GM18520 (cell line): ENCODE measurements around the gene CIAO2B.
"Not testable (repeated sequence)": the region's sequence is repeated elsewhere in the genome, so short reads cannot be mapped to it uniquely, and the experiment has no call there.

Experiments used
- ATAC-seq: cut with Tn5 transposase; IDR thresholded peaks from one replicate; pipeline ENCODE4 v1.9.1; 2021; ENCODE audit not compliant: unreplicated experiment

The CIAO2B gene

DNA sequence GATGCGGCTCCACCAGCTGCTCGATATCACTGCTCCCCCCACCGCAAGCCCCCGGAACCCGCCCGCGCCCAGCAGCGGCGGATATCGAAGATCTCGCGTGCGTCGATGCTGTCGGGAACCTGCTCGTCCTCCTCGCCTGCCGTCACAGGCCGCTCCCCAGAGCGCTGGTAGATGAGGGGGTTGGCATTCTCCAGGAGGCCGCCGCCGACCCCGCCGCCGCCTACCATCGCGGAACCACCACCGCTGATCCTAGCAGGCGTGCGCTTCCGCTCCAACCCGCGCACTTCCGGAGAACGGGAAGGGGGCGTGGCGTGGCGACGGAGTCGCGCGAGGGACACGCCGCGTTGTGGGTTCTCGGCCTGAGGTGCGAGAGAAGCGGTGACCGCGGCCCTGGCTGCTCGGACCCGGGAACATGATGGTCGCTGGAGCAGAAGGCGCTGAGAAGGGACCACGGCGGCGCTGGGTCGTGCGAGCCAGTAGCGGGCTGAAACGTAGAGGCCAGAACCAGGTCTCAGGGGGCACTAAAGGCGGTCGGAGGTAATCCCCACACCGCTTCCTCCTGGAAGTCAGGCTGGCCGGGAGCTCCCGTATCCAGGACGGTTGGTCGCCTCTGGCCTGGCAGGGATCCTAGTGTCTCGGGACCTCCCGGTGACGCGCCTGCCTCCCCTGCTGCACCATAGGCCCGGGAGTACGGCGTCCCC lies at the start of gene CIAO2B:
TSS of gene CIAO2B (minus strand) at position 265 of the 701 bp plus-strand sequence. CDS start at position 227, 38 bp downstream.
- ATAC-seq = peak; percentile 57

DNA sequence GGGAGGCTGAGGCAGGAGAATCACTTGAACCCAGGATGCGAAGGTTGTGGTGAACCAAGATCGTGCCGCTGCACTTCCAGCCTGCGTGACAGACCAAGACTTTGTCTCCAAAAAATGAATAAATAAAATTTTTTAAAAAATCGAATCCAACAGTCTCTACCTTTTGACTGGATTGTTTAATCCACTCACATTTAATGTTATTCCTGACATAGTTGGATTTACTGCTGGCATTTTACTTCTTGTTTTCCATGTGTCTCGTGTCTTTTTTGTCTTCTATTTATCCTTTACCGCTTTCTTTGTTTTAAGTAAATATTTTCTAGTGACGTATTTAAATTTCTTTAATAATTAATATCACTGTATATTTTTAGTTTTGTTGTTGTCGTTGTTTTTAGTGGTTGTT lies 48.8 kb upstream of the CIAO2B start:
- ATAC-seq = no peak

DNA sequence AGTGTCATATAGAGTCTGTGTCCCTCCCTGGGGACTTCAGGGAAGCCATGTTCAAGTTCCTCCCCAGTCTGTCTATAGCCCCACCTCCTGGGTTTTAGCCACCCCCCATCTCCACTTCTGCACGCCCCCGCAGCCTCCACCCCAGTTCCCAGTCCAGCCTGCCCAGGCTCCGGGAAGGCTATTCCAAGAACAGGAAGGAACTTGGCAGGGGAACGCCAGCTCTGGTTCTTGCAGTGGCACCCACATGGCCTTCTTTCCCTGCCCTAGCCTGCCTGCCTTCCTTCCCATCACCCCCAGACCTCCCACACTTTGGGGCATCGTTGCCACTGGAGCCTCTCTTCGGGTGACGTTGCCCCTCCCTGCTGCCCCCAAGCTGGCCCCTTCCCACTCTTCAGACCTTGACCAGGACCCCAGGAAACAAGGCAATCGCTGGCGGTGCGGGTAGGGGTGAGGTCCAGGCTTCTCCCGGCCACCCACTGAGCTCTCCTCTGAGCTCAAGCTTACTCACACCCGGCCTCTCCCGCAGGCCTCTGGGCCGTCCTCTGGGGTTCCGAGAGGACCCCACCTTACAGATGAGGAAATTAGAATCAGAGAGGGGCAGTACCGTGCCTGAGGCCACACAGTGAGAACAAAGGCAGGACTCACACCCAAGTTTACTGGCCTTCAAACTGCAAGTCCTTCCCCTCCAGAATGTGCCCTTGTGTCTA lies 45.0 kb upstream of the CIAO2B start:
- ATAC-seq = no peak

DNA sequence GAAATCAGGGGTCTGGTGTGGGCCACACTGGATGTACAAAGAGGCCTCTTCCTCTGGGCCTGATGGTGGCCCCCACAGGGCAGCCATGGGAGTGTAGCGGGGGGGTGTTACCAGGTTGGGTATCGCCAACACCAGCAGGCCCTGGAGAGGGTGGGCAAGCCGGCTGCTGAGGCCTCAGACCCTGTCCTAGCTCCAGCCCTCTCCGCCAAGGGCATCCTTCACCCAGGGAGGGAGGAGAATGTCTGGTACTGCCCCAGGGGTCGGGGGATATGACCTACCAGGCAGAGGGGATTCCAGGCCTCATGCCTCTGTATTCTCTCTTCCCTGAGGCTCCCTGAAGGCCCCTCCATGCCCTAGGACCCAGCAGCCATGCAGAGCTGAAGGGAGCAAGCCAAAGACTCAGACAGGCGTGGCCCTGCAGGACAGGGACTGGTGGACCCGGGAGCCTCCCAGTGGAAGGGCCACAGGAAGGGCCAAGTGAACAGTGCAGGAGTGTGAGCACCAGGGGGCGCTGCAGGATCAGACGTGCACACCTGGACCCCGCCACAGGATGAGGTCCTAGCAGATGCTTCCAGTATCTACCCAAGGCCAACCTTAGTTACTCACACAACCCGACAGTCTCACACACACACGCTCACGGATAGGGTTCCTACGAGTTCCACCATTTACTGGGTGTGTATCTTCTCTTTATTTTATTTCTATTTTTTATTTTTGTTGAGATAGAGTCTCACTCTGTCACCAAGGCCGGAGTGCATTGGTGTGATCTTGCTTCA lies 43.3 kb upstream of the CIAO2B start:
- ATAC-seq = no peak

DNA sequence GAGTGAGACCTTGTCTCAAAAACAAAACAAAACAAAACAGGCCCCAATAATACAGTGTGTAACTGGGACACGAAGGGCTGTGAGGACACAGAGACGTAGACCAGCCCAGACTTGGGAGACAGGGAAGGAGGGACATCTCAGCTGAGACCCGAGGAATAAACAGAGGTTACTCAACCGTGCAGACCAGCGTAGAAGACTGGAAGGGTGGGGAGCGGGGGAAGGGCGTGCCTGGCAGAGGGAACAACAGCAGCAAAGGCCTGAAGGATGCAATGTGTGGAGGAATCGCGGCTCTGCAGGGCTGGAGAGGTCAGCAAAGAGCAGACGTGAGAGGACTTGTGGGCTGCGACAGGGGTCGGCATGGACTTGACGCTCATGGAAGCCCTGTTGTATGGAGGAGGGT lies 42.5 kb upstream of the CIAO2B start:
- ATAC-seq = no peak

DNA sequence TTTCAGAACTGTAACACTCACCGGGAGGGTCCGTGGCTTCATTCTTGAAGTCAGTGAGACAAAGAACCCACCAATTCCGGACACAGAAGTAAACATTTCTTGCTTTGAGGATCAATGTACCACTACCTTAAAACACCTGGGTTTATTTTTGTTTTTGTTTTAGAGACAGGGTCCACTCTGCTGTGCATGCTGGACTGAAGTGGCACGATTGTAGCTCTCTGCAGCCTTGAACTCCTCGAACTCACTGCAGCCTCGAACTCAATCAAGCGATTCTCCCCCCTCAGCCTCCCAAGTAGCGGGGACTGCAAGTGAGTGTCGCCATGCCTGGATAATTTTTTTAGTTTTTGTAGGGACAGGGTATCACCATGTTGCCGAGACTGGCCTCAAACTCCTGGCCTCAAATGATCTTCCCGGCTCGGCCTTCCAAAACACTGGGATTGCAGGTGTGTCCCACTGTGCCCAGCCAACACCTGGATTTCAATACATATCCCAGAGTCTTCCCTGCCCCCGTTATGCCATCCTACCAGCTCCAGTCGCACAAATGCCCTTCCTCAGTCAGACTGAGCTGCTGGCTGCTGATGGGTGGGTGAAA lies 41.2 kb upstream of the CIAO2B start:
- ATAC-seq = no peak

DNA sequence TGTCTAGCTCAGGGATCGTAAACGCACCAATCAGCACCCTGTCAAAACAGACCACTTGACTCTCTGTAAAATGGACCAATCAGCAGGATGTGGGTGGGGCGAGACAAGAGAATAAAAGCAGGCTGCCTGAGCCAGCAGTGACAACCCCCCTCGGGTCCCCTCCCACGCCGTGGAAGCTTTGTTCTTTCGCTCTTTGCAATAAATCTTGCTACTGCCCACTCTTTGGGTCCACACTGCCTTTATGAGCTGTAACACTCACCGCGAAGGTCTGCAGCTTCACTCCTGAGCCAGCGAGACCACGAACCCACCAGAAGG lies 40.7 kb upstream of the CIAO2B start:
- not testable (repeated sequence) for ATAC-seq

DNA sequence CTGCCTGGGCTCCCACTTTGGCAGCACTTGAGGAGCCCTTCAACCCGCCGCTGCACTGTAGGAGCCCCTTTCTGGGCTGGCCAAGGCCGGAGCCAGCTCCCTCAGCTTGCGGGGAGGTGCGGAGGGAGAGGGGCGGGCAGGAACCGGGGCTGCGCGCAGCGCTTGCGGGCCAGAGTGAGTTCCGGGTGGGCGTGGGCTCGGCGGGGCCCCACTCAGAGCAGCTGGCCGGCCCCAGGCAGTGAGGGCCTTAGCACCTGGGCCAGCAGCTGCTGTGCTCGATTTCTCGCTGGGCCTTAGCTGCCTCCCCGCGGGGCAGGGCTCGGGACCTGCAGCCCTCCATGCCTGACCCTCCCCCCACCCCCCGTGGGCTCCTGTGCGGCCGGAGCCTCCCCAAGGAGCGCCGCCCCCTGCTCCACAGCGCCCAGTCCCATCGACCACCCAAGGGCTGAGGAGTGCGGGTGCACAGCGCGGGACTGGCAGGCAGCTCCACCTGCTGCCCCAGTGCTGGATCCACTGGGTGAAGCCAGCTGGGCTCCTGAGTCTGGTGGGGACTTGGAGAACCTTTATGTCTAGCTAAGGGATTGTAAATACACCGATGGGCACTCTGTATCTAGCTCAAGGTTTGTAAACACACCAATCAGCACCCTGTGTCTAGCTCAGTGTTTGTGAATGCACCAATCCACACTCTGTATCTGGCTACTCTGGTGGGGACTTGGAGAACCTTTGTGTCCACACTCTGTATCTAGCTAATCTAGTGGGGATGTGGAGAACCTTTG lies 40.1 kb upstream of the CIAO2B start:
- not testable (repeated sequence) for ATAC-seq

DNA sequence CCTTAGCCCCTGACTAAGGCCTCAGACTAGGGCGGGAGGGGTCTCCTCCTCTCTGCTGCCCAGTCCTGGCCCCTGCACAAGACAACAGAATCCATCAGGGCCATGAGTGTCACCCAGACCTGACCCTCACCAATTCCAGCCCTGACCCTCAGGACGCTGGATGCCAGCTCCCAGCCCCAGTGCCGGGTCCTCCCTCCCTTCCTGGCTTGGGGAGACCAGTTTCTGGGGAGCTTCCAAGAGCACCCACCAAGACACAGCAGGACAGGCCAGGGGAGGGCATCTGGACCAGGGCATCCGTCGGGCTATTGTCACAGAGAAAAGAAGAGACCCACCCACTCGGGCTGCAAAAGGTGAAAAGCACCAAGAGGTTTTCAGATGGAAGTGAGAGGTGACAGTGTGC lies 39.5 kb upstream of the CIAO2B start:
- no peak for ATAC-seq

DNA sequence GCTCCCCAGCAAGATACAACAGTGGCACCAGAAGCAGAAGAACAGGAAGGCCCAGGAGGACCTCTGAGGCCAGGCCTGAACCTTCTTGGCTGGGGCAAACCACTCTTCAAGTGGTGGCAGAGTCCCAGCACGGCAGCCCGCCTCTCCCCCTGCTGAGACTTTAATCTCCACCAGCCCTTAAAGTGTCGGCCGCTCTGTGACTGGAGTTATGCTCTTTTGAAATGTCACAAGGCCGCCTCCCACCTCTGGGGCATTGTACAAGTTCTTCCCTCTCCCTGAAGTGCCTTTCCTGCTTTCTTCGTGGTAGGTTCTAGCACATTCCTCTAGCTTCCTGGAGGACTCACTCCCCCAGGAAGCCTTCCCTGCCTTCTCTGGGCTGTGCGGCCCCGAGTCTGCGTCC lies 38.8 kb upstream of the CIAO2B start:
- no peak for ATAC-seq

DNA sequence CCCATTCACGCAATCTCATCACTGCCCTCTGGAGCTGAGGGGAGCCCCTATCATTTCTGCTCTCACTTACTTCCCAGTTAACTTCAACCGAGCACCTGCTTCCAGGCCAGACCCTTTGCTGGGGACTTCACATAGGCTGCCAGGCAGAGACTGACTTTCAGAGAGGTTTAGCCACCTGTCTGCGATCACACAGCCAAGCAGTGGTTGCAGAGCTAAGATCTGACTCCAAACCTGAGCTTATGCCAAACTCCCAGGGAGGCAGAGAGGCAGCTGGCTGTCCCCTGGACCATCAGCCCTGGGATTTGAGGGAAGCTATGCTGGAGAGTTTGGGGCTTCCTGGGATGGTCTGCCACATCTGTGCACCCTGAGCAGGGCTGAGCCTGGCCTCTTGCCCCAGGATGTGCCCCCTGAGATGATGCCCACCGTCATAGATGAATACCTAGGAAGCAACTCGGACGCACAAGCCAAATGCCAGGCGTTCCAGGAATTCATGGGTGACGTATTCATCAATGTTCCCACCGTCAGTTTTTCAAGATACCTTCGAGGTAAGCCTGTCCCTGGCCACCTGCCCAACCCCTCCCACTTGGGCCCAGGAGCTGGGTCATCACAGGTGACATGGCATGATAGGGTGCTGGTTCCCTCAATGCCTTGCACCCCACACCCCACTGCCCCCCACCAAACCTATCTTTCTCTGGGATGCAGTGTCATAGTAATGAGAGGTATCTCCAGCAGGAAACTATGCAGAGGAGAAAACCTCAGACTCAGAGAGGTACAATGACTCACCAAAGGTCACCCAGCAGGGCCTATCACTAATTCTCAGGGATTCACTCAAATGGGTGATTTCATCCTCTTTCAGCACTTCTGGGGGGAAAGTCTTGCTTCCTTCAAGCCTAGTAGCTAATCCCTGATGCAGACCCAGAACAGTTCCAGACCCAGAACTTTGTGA lies 36.8 kb upstream of the CIAO2B start:
- ATAC-seq = no peak

DNA sequence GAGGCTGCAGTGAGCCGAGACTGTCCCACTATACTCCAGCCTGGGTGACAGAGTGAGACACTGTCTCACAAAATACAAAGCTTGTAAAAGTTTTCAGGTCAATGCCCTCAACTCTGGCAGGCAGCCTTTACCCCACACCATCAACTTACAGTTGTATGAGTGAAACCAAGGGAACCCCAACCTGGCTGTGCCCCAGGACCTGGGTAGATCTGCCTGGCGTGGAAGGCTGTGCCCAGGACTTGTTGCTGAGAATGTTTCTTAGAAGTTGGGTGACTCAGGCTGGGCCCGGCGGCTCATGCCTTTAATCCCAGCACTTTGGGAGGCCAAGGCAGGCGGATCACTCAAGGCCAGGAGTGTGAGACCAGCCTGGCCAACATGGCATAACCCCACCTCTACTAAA lies 34.6 kb upstream of the CIAO2B start:
- no peak for ATAC-seq

DNA sequence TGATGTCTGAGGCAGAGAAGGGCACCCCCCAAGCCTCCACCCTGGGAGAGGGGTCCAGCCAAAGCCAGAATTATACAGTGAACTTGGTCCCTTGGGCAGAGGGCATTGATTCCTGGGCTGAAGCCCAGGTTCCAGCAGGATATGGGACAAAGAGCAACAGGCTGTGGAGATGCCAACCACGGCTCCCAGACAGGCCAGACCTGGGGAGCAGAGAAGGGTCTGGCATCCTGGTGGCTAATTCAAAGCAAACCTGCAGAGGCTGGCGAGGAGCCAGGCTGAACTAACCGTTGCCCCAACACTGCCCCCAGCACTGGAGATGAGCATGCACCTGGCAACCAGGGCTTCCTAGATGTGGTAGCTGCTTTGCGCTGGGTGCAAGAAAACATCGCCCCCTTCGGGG lies 29.8 kb upstream of the CIAO2B start:
- no peak for ATAC-seq

DNA sequence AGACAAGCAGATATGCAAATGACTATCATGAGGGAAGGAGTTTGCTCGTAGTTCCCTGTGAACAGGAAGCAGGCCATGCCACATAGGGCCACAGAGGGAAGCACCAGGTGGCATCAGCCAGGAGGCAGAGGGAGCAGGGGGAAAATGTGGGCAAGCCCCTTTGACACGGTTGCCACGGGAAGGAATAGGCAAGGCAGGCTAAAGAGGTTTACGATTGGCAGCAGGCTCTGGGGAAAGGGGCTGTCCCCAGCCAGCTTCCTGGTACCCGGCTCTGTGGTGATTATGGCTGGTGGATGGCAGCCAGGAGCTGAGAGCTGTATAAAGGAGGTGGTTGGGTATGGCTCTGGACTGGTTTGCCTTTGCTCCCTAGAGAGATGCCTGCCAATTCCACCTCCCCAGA lies 27.7 kb upstream of the CIAO2B start:
- ATAC-seq = no peak

DNA sequence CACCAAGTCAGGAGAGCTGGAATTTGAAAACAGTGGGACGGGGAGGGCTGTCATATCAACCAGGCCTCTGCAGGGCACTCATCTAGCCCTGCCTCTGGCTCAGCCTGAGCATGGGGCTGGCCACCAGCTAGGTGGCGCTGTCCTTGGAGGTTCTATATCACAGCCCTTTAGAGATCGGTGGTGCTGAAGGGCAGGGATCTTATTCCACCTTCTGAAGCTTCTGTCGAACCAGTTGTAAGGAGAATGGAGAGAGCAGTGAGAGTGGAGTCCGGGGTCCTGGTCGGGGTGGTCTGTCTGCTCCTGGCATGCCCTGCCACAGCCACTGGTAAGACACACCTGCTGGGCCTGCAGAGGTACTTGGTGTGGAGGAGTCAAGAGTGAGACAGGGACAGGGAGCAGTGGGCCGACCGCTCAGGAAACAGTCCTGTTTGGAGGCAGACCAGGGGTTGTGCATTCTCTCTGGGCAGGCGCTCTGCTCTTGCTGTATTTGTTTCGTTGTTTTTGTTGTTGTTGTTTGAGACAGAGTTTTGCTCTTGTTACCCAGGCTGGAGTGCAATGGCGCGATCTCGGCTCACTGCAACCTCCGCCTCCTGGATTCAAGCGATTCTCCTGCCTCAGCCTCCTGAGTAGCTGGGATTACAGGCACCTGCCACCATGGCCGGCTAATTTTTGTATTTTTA lies 27.0 kb upstream of the CIAO2B start, which contains the start of gene CES3:
TSS of gene CES3 (plus strand) at position 202 of the 680 bp plus-strand sequence. CDS start at position 244, 42 bp downstream.
- ATAC-seq = peak; percentile 46

DNA sequence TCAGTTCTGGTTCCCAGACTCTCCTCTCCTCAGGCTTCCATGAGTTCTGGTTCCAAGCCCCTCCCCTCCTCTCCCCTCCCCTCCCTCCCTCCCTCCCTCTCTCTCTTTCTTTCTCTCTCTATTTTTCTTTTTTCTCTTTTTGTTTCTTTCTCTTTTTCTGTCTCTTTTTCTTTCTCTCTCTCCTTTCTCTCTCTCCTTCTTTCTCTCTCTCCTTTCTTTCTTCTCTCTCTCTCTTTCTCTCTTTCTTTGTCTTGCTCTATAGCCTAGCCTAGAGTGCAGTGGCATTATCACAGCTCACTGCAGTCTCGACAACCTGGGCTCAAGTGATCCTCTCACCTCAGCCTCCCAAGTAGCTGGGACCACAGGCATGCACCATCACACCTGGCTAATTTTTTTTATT lies 26.1 kb upstream of the CIAO2B start:
- ATAC-seq = no peak

DNA sequence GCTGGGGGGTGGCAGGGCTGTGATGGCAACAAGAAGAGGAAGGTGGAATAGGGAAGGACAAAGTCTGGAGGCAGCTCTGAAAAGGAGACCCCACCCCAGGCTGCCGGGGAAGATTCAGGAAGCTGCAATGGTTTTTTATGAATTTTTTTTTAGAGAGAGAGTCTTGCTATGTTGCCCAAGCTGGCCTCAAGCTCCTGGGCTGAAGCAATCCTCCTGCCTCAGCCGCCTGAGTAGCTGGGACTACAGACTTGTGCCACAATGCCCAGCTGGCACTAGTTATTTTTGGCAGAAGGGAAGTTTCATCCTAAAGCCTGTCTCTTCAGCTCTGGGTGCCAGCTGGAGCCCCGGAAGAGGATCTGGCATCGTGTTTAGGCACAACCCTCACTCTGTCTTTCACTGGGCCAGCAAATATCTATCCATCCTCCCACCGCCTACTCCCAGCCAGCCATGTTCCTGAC lies 25.5 kb upstream of the CIAO2B start:
- no peak for ATAC-seq

DNA sequence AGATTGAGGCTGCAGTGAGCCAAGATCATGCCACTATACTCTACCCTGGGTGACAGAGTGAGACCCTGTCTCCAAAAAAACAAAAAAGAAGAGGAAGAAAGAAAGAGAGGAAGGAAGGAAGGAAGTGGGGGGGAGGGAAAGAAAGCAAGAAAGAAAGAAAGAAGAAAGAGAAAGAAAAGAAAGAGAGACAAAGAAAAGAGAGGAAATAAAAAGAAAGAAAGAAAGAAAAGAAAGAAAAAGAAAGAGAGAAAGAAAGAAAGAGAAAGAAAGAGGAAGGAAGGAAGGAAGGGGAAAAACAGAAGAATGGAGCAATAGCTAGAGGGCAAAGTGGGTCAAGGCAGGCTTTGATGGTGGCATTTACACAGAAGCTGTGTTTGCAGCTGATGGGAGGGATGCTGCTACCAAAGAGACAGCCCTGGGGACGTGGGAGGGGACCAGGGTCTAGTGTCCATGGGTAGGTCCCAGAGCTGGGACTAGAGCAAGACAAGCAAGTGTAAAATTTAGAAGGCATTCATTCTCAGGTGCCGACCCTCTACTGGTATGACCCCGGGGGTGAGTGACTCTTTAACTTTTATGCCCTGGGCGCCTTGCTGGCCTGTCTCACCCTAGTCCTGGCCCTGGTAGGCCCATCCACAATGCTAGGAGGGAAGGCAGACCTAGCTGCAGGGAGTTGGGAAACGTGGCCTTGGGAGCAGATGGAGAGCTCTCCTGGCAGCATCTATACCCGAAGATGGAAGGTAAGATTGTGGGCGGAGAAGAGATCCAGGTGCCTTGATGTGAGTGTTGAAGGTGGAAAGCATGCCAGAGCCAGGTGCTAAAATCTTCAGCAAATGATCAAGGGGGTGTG lies 24.9 kb upstream of the CIAO2B start:
- ATAC-seq = no peak
